Tibial artery (tissue), 4 donors: ENCODE data around the gene IDE.

Experiments used
- DNase-seq, 2 donors: peaks; one replicate each; pipeline ENCODE4 v3.0.0-alpha.2; 2019
- H3K27ac ChIP-seq, 2 donors: fragments of 200-600 bp; sonication (generic) in 1 of 2; 1 replicate in 1 of 2; 2 replicates in 1 of 2; pipeline ENCODE4 v1.5.1; 2018 to 2019; ENCODE audit warnings: mild to moderate bottlenecking in 1 of 2
- H3K27me3 ChIP-seq, 2 donors: fragments of 200-600 bp; sonication (generic) in 1 of 2; one replicate each; pipeline versions ENCODE4 v1.5.1 to v1.6.0; 2016 to 2019
- H3K36me3 ChIP-seq, 3 donors: fragments of 200-600 bp; sonication (generic) in 2 of 3; one replicate each; pipeline ENCODE4 v1.5.1; 2016 to 2019; ENCODE audit warnings: mild to moderate bottlenecking in 2 of 3
- H3K4me1 ChIP-seq, 4 donors: fragments of 200-600 bp; sonication (generic) in 2 of 4; 1 replicate in 3 of 4; 2 replicates in 1 of 4; pipeline ENCODE4 v1.5.1; 2016 to 2019
- H3K4me3 ChIP-seq, 2 donors: fragments of 200-600 bp; sonication (generic) in 1 of 2; 1 replicate in 1 of 2; 2 replicates in 1 of 2; pipeline ENCODE4 v1.5.1; 2018 to 2019; ENCODE audit warnings: mild to moderate bottlenecking in 2 of 2
- H3K9me3 ChIP-seq, 3 donors: fragments of 200-600 bp; sonication (generic) in 1 of 3; one replicate each; pipeline ENCODE4 v1.5.1; 2016 to 2019
- intact Hi-C: fragments of 100-400 bp; cut with DNase I; formaldehyde crosslinking; loops from one replicate; pipeline ENCODE4 v1.15.0; 2023; ENCODE audit warnings: low total_unique reads
- TF ChIP-seq, protein P1 (sequence below), 2 experiments: fragments of 200-600 bp in 1 of 2; fragments of 450-650 bp in 1 of 2; IDR thresholded peaks; one replicate each; pipeline ENCODE4 v1.5.1; 2017 to 2019; ENCODE audit warnings: antibody characterized with exemption in 2 of 2, mild to moderate bottlenecking in 1 of 2, moderate library complexity in 1 of 2

IDE gene

DNA sequence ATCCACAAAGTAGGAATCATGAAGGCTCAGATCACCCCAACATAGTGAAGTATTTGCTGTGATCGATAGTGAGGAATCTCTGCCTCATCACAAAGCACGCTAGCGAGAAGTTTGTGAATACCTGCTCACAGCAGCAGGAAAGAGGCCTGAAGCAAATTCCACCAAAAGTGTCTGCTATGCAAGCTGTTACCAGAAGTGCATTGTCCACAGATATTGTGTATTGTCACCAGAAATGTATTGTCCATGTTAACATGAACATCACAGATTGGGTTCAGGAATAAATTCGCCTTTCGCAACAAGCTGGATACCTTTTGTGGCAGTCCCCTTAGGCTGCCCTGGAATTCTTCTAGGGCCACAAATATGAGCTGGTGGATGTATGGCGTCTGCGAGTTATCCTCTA lies 155.0 kb downstream of the IDE start:
- no peak overlapping the region for H3K4me3 ChIP-seq
- peaks cover 0 to 19% of the 10 kb centered on the region in 2 donors for H3K27me3 ChIP-seq
- no peak for DNase-seq
- peaks cover 0 to 8% (median 3%) of the 10 kb centered on the region in 4 donors for H3K4me1 ChIP-seq
- TF ChIP-seq, protein P1, sequence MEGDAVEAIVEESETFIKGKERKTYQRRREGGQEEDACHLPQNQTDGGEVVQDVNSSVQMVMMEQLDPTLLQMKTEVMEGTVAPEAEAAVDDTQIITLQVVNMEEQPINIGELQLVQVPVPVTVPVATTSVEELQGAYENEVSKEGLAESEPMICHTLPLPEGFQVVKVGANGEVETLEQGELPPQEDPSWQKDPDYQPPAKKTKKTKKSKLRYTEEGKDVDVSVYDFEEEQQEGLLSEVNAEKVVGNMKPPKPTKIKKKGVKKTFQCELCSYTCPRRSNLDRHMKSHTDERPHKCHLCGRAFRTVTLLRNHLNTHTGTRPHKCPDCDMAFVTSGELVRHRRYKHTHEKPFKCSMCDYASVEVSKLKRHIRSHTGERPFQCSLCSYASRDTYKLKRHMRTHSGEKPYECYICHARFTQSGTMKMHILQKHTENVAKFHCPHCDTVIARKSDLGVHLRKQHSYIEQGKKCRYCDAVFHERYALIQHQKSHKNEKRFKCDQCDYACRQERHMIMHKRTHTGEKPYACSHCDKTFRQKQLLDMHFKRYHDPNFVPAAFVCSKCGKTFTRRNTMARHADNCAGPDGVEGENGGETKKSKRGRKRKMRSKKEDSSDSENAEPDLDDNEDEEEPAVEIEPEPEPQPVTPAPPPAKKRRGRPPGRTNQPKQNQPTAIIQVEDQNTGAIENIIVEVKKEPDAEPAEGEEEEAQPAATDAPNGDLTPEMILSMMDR (IDR thresholded peaks at IDR 0.05): no peak
- intact Hi-C loops: no loop called here
- no peak overlapping the region for H3K27ac ChIP-seq
- no peaks in the 10 kb centered on the region for H3K36me3 ChIP-seq
- no peaks in the 10 kb centered on the region for H3K9me3 ChIP-seq

DNA sequence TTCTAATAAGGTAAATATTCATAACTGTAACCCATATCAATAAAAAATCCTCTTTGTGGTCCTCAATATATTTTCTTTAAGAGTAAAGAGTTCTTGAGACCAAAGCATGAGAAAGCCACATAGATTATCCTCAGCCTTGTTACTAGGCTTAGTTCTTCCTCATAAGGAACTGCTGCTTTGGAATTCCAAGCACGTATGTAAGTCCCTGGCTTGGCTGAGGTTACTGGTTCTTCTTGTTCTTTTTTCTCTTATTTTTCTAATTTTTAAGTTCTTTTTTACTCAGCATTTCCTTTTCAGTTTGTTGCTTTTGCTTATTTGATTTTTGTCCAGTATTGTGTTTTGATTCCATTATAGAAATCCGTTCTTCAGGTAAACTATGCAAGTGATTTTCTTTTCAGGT lies 155.7 kb downstream of the IDE start:
- Histone ChIP-seq H3K9me3 (no peaks in the 10 kb centered on the region), H3K27ac (no peak overlapping the region), H3K27me3 (peaks cover 0 to 19% of the 10 kb centered on the region in 2 donors), H3K4me3 (no peak overlapping the region), H3K36me3 (no peaks in the 10 kb centered on the region), H3K4me1 (peaks cover 0 to 8% (median 3%) of the 10 kb centered on the region in 4 donors)
- DNase-seq: no peak
- intact Hi-C loops: no loop called here
- TF ChIP-seq, protein P1 (IDR thresholded peaks at IDR 0.05): no peak

DNA sequence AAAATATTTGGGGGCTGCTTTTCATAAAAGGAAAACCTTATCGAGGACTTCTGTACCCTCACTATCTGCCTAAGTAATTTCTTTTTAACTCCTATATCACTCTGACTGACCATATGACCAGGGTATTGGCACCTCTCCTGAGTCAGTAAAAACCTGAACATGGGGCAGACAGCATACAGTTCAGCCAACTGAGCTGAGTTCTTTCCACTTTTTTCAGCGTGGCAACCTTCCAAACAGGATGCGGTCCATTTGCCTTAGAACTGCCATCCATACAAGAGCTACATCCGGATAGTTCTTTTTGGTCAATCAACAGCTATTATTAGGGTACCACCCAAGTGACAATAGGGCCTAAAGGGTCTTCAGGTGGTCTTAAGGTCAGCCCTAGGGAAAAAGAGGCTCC lies 160.4 kb downstream of the IDE start:
- Histone ChIP-seq H3K9me3 (no peaks in the 10 kb centered on the region), H3K4me3 (no peak overlapping the region), H3K27me3 (no peaks in the 10 kb centered on the region), H3K36me3 (no peaks in the 10 kb centered on the region), H3K4me1 (no peaks in the 10 kb centered on the region), H3K27ac (no peak overlapping the region)
- DNase-seq: no peak
- intact Hi-C loops: no loop called here
- TF ChIP-seq, protein P1 (IDR thresholded peaks at IDR 0.05): no peak

DNA sequence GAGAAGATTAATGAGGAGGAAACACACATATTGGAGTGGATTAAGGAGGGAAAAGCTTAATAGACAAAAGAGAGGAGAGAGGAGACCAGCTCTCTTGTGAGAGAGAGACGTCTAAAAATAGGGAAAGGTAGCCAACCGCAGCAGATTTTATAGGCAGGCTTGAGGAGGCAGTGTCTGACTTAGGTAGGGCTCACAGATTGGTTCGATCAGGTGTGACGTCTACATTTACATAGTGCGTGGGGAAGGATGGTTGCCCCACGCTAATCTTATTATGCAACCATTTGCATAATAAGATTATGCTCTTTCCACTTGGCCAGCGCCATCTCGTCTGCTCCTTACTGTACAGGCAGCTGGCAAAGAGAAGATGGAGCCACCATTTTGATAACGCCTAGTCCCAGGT lies 160.9 kb downstream of the IDE start:
- Histone ChIP-seq H3K27me3 (no peaks in the 10 kb centered on the region), H3K4me3 (no peak overlapping the region), H3K9me3 (no peaks in the 10 kb centered on the region), H3K27ac (no peak overlapping the region), H3K4me1 (no peaks in the 10 kb centered on the region), H3K36me3 (no peaks in the 10 kb centered on the region)
- no peak for DNase-seq
- TF ChIP-seq, protein P1 (IDR thresholded peaks at IDR 0.05): no peak
- intact Hi-C loops: no loop called here

DNA sequence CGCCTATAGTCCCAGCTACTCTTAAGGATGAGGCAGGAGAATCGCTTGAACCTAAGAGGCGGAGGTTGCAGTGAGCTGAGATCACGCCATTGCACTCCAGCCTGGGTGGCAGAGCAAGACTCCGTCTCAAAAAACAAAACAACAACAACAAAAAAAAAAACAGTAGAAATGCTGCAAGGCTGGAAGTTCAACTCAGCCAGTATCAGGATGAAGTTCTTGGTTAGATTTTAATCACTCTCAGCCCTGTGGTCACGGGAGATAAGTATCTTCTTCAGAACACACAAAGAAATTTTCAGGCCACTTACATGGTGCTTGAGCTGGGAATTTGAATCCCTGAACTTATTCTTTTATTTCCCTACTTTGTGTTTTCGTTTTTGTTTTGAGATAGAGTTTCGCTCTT lies 162.5 kb downstream of the IDE start:
- intact Hi-C loops: no loop called here
- Histone ChIP-seq H3K27me3 (no peaks in the 10 kb centered on the region), H3K4me1 (no peaks in the 10 kb centered on the region), H3K4me3 (no peak overlapping the region), H3K9me3 (no peaks in the 10 kb centered on the region), H3K36me3 (no peaks in the 10 kb centered on the region), H3K27ac (no peak overlapping the region)
- TF ChIP-seq, protein P1 (IDR thresholded peaks at IDR 0.05): no peak
- DNase-seq: no peak

DNA sequence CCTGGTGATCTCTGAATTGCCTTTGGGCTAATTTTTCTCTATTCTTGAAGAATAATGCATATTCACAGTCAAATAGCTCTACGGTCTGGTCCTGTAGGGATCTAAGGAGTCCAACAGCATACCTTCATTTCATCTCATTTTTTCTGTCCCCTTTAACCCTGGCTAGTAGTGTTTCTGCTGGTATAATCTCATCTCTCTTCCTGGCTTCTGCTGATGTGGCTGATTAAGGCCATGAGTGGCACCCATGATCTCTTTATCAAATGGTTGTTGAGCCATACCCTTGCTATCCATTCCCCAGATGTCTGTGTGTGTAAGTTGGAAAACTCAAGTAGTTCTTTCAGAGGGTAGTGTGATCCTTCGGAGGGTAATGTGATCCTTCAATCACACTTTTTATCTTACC lies 163.4 kb downstream of the IDE start:
- intact Hi-C loops: no loop called here

More for the DNA sequence above, 163.4 kb downstream of the IDE start:
- Histone ChIP-seq H3K36me3 (no peaks in the 10 kb centered on the region), H3K27me3 (no peaks in the 10 kb centered on the region), H3K4me3 (no peak overlapping the region), H3K4me1 (no peaks in the 10 kb centered on the region), H3K9me3 (no peaks in the 10 kb centered on the region), H3K27ac (no peak overlapping the region)
- TF ChIP-seq, protein P1 (IDR thresholded peaks at IDR 0.05): no peak
- no peak for DNase-seq
